22Rv1 (cell line): Measurements from ENCODE around the gene LRRN2.

ENCODE experiments used
- H3K27ac ChIP-seq: fragments of 450-650 bp; 2 replicates; pipeline ENCODE4 v1.5.1; 2017
- CTCF ChIP-seq: fragments of 450-650 bp; IDR thresholded peaks from 2 replicates; pipeline ENCODE4 v1.5.1; 2017; ENCODE audit warnings: mild to moderate bottlenecking
- ZFX ChIP-seq: fragments of 450-650 bp; IDR thresholded peaks from 2 replicates; pipeline ENCODE4 v1.6.1; 2017; ENCODE audit warnings: antibody characterized with exemption, borderline replicate concordance

The LRRN2 gene

GRCh38 chr1:204577794-204578478, 107.6 kb downstream of the LRRN2 start:
- H3K27ac ChIP-seq = no peak overlapping the region
- no peak for TF ChIP-seq ZFX
- no peak for TF ChIP-seq CTCF

GRCh38 chr1:204576422-204576821, 109.1 kb downstream of the LRRN2 start:
- no peak overlapping the region for H3K27ac ChIP-seq
- TF ChIP-seq ZFX = no peak
- TF ChIP-seq CTCF = no peak

DNA sequence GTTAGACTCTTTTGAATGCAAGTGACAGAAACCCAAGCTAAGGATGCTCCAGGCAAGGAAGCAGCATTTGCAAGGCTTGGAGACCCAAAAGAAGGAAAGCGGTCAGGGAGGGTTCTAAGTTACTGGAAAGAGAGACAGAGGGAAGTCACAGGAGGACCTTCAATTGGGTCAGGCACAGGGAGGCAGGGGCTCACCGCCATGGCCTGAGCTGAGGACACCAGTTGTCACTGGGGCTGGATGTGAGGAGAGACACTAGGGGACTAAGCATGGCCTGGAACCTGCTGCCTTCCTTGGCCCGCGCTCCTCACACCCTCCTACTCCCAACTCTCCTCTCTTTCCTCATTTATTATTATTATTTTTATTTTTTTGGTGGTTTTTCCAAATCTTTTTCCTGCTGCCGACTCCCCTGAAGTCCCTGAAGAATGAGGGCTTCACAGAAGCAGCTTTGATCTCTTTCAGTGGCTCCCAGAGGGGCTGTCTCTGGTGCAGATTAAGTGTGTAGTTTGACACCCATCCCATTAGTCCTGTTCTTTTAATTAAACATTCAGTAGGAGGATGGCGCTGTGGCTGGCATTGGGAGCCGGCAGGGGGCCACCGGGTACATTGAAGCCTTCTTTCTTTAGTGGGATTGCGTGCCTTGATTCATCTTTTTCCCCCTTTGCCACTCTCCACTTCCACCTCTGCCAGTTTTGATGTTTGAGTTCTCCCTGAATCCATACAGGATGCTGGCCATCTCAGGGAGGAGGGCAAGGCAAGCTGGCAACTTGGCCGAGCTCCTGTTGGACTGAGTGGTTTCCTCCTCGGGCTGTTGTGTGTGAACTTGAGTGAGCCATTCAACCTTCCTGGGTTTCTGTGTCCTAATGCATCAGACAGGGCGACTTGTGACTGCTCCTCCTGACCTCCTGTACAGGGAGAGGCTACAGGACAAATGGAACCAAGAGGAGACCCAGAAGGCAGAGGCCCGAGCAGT, 110.0 kb downstream of the LRRN2 start:
- TF ChIP-seq CTCF (no peak), ZFX (no peak)
- H3K27ac ChIP-seq = no peak overlapping the region

GRCh38 chr1:204574865-204575163, 110.7 kb downstream of the LRRN2 start:
- no peak overlapping the region for H3K27ac ChIP-seq
- no peak for TF ChIP-seq ZFX
- no peak for TF ChIP-seq CTCF

GRCh38 chr1:204574016-204574864, 111.3 kb downstream of the LRRN2 start:
- no peak overlapping the region for H3K27ac ChIP-seq
- TF ChIP-seq CTCF (no peak), ZFX (no peak)

- TF ChIP-seq ZFX (no peak), CTCF (no peak)
- H3K27ac ChIP-seq = no peak overlapping the region
Observed at GRCh38 chr1:204572923-204573922, 112.3 kb downstream of the LRRN2 start.
